GM23248 (cell line): Measurements from ENCODE around the gene METTL23. TPM values are rescaled to one million over a fixed set of nuclear protein-coding genes. Genes with fewer than 3 reads are reported as not detected.

ENCODE experiments used
- DNase-seq: peaks from one replicate; pipeline ENCODE4 v3.0.0-alpha.2; 2015
- H2AFZ ChIP-seq: fragments of 200-600 bp; sonication (generic); 2 replicates; pipeline ENCODE4 v1.6.1; 2016; ENCODE audit warnings: antibody characterized with exemption
- H3F3A ChIP-seq: fragments of 200-600 bp; sonication (generic); 2 replicates; pipeline ENCODE4 v1.6.1; 2016; ENCODE audit warnings: mild to moderate bottlenecking, antibody characterized with exemption, mixed run types; ENCODE audit not compliant: insufficient read depth
- H3K27ac ChIP-seq: fragments of 200-600 bp; sonication (generic); 2 replicates; pipeline ENCODE4 v1.5.1; 2016; ENCODE audit warnings: mild to moderate bottlenecking
- H3K27me3 ChIP-seq: fragments of 200-600 bp; sonication (generic); replicated peaks from 2 replicates; pipeline ENCODE4 v1.6.1; 2016; ENCODE audit warnings: mild to moderate bottlenecking; ENCODE audit not compliant: insufficient read depth
- H3K36me3 ChIP-seq: fragments of 200-600 bp; sonication (generic); 2 replicates; pipeline ENCODE4 v1.6.1; 2016; ENCODE audit warnings: low read depth, mild to moderate bottlenecking
- H3K4me1 ChIP-seq: fragments of 200-600 bp; sonication (generic); 2 replicates; pipeline ENCODE4 v1.6.1; 2016; ENCODE audit warnings: mild to moderate bottlenecking; ENCODE audit not compliant: insufficient read depth
- H3K4me2 ChIP-seq: fragments of 200-600 bp; sonication (generic); one replicate; pipeline ENCODE4 v1.6.1; 2016; ENCODE audit warnings: mild to moderate bottlenecking; ENCODE audit not compliant: unreplicated experiment
- H3K4me3 ChIP-seq: fragments of 200-600 bp; sonication (generic); 2 replicates; pipeline ENCODE4 v1.5.1; 2016; ENCODE audit warnings: mild to moderate bottlenecking
- H3K79me2 ChIP-seq: fragments of 200-600 bp; sonication (generic); 2 replicates; pipeline ENCODE4 v1.6.1; 2016; ENCODE audit warnings: mild to moderate bottlenecking; ENCODE audit not compliant: insufficient read depth
- H3K9ac ChIP-seq: fragments of 200-600 bp; sonication (generic); 2 replicates; pipeline ENCODE4 v1.6.1; 2016; ENCODE audit warnings: mild to moderate bottlenecking
- H3K9me2 ChIP-seq: fragments of 200-600 bp; sonication (generic); 2 replicates; pipeline ENCODE4 v1.6.1; 2016; ENCODE audit warnings: mixed run types, mild to moderate bottlenecking, moderate library complexity; ENCODE audit not compliant: insufficient read depth
- H3K9me3 ChIP-seq: fragments of 200-600 bp; sonication (generic); one replicate; pipeline ENCODE4 v1.6.1; 2017; ENCODE audit warnings: low read depth
- H4K20me1 ChIP-seq: fragments of 200-600 bp; sonication (generic); 2 replicates; pipeline ENCODE4 v1.6.0; 2016; ENCODE audit not compliant: insufficient read depth
- EZH2 ChIP-seq: fragments of 200-600 bp; sonication (generic); IDR thresholded peaks from 2 replicates; pipeline ENCODE4 v1.6.1; 2018; ENCODE audit warnings: antibody characterized with exemption, mild to moderate bottlenecking; ENCODE audit not compliant: insufficient read depth, poor library complexity, severe bottlenecking
- EZH2phosphoT487 ChIP-seq: fragments of 200-600 bp; sonication (generic); IDR thresholded peaks from 2 replicates; pipeline ENCODE4 v1.6.1; 2018; ENCODE audit warnings: antibody characterized with exemption, moderate library complexity, mild to moderate bottlenecking, low read depth; ENCODE audit not compliant: insufficient read depth
- WGBS, 2 experiments: methylation state at CpG; one replicate each; pipeline ENCODE4 v1.1.6; 2015 to 2017; ENCODE audit warnings: low lambda C conversion rate in 2 of 2, low coverage in 1 of 2; ENCODE audit errors: missing lambda C conversion rate in 2 of 2; 5-methylcytosine and 5-hydroxymethylcytosine counted together
- in situ Hi-C: fragments of 300-500 bp; cut with MboI; formaldehyde crosslinking; loops from 2 replicates; pipeline ENCODE4 v1.15.0; 2020
- polyA plus RNA-seq: library from polyadenylated mRNA; unstranded; fragments of >200 nt; fragmentation: Nextera tagmentation; extraction: Ambion mirVana; gene quantifications from 2 replicates; pipeline ENCODE4 v1.2.1, GENCODE V29; 2016
- total RNA-seq: library from RNA; depleted of rRNA; stranded (reverse); fragments of >200 nt; shearing (Covaris generic); gene quantifications from 2 replicates; pipeline ENCODE4 v1.2.3, GENCODE V29; 2014

Gene METTL23
- total and polyA plus RNA-seq, 2 experiments from 2014 or later: 35.6 to 54.8 TPM

DNA sequence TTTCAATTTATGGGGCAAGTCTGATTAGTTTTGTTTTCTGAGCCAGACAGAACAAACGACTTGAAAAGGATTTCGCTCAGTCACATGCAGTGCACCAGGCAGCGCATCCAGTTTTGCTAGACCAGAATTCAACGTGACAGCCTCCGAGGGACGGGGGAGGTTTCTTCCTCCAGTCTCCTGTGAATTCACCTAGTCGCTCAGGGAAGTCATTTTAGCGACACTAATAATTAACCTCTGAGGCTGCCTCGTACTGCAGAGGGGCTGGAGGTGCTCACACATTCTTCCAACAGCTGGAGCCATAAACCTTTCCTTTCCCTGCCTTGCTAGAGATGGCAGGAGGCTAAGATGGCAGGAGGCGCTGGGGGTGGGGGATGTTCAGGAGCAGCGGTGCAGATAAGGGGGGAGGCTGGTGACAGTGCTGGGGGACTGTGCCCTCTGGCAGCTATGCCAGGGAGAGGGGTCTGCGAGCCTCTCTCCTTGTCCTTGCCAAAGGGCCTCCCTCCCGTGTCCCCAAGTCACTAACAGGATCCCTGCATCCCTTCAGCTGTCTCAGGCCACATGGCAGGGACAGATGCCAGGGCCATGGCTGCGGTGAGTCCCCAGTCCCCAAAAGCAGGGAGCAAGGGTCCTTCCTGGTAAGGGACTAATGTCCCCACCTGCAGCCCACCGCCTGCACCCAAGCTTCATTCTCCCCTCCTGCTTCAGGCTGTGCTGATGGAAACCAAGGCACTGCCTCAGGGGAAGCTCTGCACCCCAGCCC, 39.9 kb upstream of the METTL23 start:
- peaks cover 15% of the 10 kb centered on the region; the same call in 1 of the 2 replicates for H3K36me3 ChIP-seq
- peak overlapping the region; percentile 75 for H3K9ac ChIP-seq
- H3K9me3 ChIP-seq: no peaks in the 10 kb centered on the region
- TF ChIP-seq EZH2phosphoT487 (no peak), EZH2 (no peak)
- H2AFZ ChIP-seq: no peak overlapping the region
- H3K79me2 ChIP-seq: peaks cover 84% of the 10 kb centered on the region
- H3K4me2 ChIP-seq: peak overlapping the region; percentile 25
- peaks cover 21% of the 10 kb centered on the region for H3F3A ChIP-seq
- peak overlapping the region; percentile 96 for H3K27ac ChIP-seq
- H3K27me3 ChIP-seq: no peaks in the 10 kb centered on the region
- H3K4me1 ChIP-seq: peaks cover 42% of the 10 kb centered on the region
- H4K20me1 ChIP-seq: no peaks in the 10 kb centered on the region
- in situ Hi-C loops: no loop called here
- DNase-seq: no peak
- H3K4me3 ChIP-seq: no peak overlapping the region
- 55 to 67% methylated on average over 13 to 15 of the region's 15 CpGs for WGBS, 2 experiments
- no peaks in the 10 kb centered on the region for H3K9me2 ChIP-seq

GRCh38 chr17:76687298-76688164, 39.1 kb upstream of the METTL23 start:
- Histone ChIP-seq H3K27me3 (no peaks in the 10 kb centered on the region), H3K9ac (peak overlapping the region; percentile 75), H3K9me2 (no peaks in the 10 kb centered on the region), H3K27ac (peak overlapping the region; percentile 96), H3K36me3 (peaks cover 13% of the 10 kb centered on the region; the same call in 1 of the 2 replicates), H2AFZ (no peak overlapping the region), H3K4me3 (no peak overlapping the region), H3K9me3 (no peaks in the 10 kb centered on the region), H3K4me2 (peak overlapping the region; percentile 71), H4K20me1 (no peaks in the 10 kb centered on the region), H3K4me1 (peaks cover 35% of the 10 kb centered on the region), H3K79me2 (peaks cover 86% of the 10 kb centered on the region), H3F3A (peaks cover 25% of the 10 kb centered on the region)
- 35 to 36% methylated on average over 22 to 26 of the region's 26 CpGs for WGBS, 2 experiments
- TF ChIP-seq EZH2phosphoT487: no peak
- no peak for TF ChIP-seq EZH2
- peak; percentile 67 for DNase-seq
- in situ Hi-C loops: no loop called here

- Histone ChIP-seq H2AFZ (no peak overlapping the region), H3F3A (peaks cover 30% of the 10 kb centered on the region), H4K20me1 (no peaks in the 10 kb centered on the region)
Observed at GRCh38 chr17:76688165-76688622, 38.4 kb upstream of the METTL23 start.

DNA sequence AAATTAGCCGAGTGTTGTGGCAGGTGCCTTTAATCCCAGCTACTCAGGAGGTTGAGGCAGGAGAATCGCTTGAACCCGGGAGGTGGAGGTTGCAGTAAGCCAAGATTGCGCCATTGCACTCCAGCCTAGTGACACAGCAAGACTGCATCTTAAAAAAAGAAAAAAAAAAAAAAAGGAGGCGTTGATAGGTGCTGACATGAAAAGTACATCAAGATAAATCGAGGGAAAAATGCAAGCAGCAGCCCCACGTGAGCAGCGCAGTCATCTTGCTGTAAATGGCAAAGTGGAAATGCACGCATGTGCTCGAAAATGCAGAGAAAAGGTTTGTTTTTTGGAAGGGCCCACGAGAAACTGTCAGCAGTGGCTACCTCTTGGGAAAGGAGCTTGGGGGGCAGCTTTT, 36.8 kb upstream of the METTL23 start:
- Histone ChIP-seq H3K36me3 (peaks cover 3% of the 10 kb centered on the region; the same call in 1 of the 2 replicates), H3K4me1 (peaks cover 53% of the 10 kb centered on the region), H3K27me3 (no peaks in the 10 kb centered on the region), H3K9ac (no peak overlapping the region), H4K20me1 (no peaks in the 10 kb centered on the region), H3F3A (peaks cover 34% of the 10 kb centered on the region), H3K79me2 (peaks cover 97% of the 10 kb centered on the region), H3K4me2 (no peak overlapping the region), H3K4me3 (no peak overlapping the region), H3K9me3 (no peaks in the 10 kb centered on the region), H3K27ac (peak overlapping the region; percentile 96), H2AFZ (no peak overlapping the region), H3K9me2 (no peaks in the 10 kb centered on the region)
- WGBS, 2 experiments: 91% methylated on average over 11 of the region's 11 CpGs
- in situ Hi-C loops: no loop called here
- no peak for TF ChIP-seq EZH2
- TF ChIP-seq EZH2phosphoT487: no peak
- DNase-seq: no peak

More at GRCh38 chr17:76688165-76688622, 38.4 kb upstream of the METTL23 start:
- 29 to 31% methylated on average over 11 of the region's 11 CpGs for WGBS, 2 experiments
- Histone ChIP-seq H3K36me3 (peaks cover 7% of the 10 kb centered on the region; the same call in 1 of the 2 replicates), H3K4me1 (peaks cover 36% of the 10 kb centered on the region), H3K27me3 (no peaks in the 10 kb centered on the region), H3K9me2 (no peaks in the 10 kb centered on the region), H3K79me2 (peaks cover 89% of the 10 kb centered on the region), H3K4me2 (peak overlapping the region; percentile 71), H3K27ac (peak overlapping the region; percentile 96), H3K9ac (peak overlapping the region; percentile 75), H3K9me3 (no peaks in the 10 kb centered on the region), H3K4me3 (peak overlapping the region; percentile 41)
- DNase-seq: peak; percentile 76
- in situ Hi-C loops: no loop called here
- TF ChIP-seq EZH2phosphoT487 (no peak), EZH2 (no peak)
